HG02571 (cell line): ENCODE results near the gene HBG2.
"Not testable (repeated sequence)": the region's sequence is repeated elsewhere in the genome, so short reads cannot be mapped to it uniquely, and the experiment has no call there.

Source experiments
- ATAC-seq: cut with Tn5 transposase; IDR thresholded peaks from one replicate; pipeline ENCODE4 v1.9.1; 2021; ENCODE audit warnings: mild to moderate bottlenecking, moderate library complexity; ENCODE audit not compliant: unreplicated experiment

HBG2 gene

DNA sequence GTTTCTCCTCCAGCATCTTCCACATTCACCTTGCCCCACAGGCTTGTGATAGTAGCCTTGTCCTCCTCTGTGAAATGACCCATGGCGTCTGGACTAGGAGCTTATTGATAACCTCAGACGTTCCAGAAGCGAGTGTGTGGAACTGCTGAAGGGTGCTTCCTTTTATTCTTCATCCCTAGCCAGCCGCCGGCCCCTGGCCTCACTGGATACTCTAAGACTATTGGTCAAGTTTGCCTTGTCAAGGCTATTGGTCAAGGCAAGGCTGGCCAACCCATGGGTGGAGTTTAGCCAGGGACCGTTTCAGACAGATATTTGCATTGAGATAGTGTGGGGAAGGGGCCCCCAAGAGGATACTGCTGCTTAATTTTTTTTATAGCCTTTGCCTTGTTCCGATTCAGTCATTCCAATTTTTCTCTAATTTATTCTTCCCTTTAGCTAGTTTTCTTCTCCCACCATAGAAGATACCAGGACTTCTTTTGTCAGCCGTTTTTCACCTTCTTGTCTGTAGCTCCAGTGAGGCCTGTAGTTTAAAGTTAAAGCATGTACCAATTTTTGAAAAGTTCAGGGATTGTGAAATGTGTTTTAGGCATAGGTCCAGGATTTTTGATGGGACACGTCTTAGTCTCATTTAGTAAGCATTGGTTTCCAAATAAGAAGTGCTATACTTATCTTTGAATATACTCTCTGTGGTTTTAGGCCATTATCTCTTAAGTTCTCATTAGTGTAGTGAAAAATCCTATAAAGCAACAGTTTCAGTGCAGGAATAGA is at the start of gene HBG2:
Gene HBG2, minus strand, starts transcription at position 136 of the 768 bp plus-strand sequence. Its CDS starts 53 bp downstream, at position 83.
- not testable (repeated sequence) for ATAC-seq

DNA sequence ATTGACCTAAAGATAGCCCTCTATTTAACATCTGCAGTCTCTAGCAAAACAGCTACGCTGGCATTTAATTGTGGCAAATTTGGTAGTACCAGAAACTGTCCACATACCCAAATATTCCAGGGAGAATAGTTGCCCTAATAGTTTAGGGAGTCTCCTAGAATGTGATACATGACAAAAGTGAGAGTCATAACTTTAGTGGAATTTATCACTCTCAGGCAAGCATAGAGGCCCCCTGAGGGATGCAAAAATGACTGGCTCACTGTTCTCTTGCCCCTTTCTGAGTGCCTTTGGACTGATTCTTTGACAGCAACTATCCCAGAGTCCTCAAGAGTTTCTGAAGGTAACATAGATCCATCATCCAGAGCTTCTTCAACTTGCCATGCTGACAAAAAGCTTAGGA is 49.5 kb upstream of the HBG2 start:
- no peak for ATAC-seq

DNA sequence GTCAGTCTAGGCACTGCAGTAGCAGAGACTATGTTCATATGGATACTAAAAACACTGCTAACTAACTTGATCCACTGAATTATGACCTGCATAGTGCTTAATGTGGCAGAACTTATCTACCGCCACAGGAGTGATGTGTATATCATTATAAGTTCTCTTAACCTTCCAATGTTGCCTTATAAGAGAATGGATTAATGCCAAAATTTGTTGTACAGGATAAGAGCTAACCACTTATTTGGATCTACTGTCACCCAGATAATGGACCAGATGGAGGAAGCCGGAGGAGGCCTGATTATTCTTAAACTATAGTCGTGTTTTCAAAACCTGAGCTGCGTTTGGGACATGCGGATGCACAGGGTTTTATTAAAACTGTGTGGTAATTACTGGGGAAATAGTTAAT is 49.0 kb upstream of the HBG2 start:
- no peak for ATAC-seq

DNA sequence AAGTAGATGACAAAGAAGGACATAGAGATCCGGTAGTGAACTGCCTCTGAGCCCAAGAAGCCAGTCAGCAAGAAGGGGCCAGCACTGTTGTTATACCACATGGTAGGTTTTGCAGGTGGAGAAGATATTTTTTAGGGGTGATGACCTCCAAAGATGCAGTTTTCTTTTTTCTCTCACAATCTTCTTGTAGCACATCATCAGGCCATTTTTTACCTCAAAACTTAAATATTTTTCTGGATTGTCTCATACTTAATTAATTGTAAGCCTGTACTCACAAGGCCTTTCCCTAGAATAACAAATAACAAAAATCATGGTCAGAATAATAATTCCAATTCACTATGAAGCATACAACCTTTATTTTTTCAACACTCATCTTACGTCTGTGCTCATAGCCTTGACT is 47.3 kb upstream of the HBG2 start, which contains the start of gene OR51B4:
Gene OR51B4, minus strand, starts transcription at position 101 of the 400 bp plus-strand sequence. Its CDS starts 0 bp downstream, at position 101.
- no peak for ATAC-seq

DNA sequence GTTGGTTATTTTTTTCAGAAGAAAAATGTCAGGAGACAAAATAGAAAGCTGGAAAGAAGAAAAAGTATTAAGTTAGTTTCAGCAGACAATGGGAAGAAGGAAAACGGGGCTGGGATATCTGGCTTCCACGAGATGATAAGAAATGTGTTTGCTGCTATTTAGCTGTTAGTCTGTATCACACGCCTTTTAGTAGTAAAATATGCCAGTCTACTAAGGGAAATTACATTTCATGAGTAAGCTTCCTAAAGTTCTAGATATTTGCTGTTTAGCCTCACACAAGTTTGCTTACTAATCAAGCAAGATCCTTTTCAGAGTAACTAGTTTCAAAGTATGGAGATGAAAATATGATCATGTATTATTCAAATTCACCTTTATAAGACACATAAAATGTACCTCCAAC is 45.7 kb upstream of the HBG2 start:
- ATAC-seq: no peak

DNA sequence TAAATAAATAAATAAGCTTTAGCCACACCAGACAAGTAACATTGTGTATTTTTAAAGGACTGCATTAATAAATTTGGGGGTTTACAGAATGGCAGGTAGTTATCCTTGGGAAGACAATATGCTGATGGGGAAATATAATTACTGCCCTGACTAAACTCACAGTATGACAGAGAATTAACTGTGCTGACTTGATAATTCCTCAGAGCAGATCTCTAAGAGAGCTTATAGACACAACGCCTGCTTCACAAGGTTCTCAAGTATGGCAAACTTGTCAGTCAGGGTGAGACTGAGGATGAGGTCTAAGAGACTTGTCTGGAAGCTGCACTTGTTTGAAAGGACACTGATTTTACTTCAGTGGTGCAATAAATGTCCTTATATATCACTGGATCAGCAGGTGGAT is 43.9 kb upstream of the HBG2 start:
- no peak for ATAC-seq

DNA sequence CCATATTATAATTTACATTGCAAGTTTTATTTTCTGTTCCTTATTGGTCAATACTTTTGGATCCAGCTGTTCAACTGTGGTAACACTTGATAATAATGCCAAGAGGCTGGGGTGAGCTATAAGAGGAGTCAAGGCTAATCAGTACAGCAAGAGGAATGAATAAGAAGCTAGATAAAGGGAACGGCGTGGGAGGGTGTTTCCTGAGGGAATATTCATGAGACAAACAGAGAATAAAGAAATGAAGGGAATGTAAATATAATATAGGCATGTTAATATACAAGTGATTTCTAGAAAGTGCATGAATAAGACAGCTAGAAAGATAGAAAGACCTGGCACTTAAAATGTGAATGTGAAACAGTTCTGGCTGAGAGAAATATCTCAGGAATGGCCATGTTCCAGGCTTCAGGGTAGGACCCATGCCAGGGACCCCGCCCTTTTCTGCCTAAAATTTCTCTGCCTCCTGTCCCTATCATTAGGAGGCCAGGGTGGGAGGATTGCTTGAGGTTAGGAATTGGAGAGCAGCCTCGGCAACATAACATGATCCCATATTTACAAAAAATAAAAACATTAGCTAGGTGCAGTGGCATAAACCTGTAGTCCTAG is 43.2 kb upstream of the HBG2 start:
- no peak for ATAC-seq

DNA sequence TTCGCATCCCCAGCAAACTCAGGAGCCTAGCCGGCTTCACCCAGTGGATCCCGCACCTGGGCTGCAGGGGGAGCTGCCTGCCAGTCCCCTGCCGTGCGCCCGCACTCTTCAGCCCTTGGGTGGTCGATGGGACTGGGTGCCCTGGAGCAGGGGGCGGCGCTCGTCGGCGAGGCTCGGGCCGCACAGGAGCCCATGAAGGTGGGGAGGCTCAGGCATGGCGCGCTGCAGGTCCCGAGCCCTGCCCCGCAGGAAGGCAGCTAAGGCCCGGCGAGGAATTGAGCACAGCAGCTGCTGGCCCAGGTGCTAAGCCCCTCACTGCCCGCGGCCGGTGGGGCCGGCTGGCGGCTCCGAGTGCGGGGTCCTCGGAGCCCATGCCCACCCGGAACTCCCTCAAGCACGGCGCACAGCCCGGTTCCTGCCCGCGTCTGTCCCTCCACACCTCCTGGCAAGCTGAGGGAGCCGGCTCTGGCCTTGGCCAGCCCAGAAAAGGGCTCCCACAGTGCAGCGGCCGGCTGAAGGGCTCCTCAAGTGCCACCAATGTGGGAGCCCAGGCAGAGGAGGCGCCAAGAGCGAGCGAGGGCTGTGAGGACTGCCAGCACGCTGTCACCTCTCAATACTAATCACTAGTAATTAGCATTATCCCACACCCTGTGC is 39.9 kb upstream of the HBG2 start:
- ATAC-seq: not testable (repeated sequence)

DNA sequence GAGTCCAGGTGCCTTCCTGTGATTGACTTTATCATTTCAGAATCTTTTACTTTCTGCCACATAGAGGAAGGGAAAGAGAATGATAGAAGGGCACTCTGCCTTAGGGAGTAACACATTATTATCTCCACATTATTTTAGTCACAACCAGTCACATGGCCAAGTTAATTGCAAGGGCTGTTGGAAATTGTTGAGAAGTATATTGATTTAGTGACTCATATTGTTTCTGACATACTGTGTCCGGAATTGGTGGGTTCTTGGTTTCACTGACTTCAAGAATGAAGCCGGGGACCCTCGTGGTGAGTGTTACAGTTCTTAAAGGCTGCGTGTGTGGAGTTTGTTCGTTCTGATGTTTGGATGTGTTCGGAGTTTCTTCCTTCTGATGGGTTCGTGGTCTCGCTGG is 38.4 kb upstream of the HBG2 start:
- ATAC-seq: no peak

DNA sequence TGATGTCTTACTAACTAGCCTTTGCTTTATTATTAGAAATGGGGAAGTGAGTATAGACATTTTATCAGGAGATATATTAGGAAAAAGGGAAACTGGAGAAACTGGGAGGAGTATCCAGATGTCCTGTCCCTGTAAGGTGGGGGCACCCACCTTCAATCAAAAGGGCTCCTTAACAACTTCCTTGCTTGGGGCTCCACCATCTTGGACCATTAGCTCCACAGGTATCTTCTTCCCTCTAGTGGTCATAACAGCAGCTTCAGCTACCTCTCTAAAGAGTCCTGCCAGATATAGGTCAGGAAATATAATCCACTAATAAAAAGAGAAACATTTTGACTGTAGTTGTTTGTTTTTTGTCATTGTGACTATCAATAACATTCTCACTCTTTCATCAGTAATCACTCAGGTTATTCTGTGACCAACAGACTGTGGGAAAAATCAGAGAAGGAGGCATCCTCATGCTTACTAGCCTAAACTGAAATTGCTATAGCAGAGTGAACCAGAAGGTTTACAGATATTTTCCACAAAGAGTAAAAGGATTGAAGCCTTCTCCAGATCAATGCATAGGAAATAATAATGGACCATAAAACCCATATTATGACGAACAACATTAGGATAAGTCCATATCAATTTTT is 36.7 kb upstream of the HBG2 start:
- ATAC-seq: peak; percentile 96

DNA sequence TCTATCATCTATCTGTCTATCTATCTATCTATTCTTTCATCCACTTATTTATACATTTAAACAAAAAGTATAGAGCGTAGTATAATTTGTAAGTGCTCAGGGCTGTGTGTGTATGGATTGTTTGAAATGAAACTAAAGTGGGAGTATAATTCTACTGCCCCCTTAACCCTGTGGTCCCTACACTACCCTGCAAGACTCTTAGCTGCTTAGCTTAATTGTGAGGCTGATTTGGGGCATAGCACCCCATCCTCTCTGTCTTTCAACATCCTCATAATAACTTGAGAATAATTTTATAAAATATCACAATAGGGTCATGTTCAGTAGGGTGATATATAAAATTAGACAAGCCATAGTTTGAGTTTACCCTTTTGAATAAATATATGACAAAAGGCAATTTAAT is 35.5 kb upstream of the HBG2 start:
- ATAC-seq: no peak

DNA sequence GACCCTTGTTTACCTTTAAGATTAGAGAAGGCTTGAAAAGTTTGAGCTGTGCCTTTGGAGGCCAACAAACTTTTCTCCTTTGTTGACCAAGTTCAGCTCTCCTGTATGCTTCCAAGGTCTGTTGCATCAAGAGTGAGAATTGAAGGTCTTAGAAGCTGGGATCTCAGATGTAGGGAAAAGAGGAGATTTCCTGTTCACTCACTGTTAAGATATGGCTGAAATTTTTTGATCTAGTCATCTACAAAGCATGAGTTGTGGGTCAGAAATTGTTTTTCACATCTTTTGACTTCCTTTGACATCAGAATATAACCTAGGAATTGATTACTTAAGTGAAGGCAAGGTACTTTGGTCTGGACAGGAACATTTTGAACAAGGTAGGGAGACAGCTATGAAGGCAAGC is 35.1 kb upstream of the HBG2 start:
- no peak for ATAC-seq

DNA sequence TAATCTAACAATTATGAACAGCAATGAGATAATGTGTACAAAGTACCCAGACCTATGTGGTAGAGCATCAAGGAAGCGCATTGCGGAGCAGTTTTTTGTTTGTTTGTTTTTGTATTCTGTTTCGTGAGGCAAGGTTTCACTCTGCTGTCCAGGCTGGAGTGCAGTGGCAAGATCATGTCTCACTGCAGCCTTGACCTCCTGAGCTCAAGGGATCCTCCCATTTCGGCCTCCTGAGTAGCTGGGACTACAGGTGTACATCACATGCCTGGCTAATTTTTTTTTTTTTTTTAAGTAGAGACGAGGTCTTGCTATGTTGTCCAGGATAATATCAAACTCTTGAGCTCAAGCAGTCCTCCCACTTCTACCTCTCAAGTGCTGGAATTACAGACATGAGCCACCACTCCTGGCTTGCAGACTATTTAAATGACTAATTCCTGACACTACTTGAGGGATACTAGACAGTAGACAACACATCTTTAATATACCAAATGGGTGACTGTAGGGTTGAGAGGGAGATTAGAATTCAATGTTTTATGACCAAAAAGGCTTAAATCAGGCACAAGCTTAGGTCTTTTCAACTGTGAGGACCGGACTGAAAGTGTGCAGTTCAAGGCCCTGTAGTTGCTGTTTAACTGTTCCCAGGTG is 34.4 kb upstream of the HBG2 start:
- ATAC-seq: no peak

DNA sequence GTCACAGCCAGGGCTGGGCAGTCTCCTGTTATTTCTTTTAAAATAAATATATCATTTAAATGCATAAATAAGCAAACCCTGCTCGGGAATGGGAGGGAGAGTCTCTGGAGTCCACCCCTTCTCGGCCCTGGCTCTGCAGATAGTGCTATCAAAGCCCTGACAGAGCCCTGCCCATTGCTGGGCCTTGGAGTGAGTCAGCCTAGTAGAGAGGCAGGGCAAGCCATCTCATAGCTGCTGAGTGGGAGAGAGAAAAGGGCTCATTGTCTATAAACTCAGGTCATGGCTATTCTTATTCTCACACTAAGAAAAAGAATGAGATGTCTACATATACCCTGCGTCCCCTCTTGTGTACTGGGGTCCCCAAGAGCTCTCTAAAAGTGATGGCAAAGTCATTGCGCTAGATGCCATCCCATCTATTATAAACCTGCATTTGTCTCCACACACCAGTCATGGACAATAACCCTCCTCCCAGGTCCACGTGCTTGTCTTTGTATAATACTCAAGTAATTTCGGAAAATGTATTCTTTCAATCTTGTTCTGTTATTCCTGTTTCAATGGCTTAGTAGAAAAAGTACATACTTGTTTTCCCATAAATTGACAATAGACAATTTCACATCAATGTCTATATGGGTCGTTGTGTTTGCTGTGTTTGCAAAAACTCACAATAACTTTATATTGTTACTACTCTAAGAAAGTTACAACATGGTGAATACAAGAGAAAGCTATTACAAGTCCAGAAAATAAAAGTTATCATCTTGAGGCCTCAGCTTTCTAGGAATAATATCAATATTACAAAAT is 33.7 kb upstream of the HBG2 start:
- no peak for ATAC-seq

DNA sequence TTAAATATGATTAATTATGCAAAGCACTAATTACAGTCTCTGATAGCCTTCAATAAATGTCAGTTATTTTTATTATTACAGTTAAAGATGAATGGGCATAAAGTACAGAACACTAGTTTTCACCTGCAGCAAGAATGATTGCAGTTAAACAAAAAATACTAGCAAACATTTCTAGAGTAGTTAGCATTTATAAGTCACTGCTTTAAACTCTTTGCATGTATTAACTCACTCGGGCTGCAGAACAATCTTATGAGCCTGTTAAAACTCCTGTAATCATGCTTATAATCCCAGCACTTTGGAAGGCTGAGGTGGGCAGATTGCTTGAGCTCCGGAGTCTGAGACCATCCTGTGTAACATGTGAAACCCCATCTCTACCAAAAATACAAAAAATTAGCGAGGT is 32.3 kb upstream of the HBG2 start:
- ATAC-seq: no peak

DNA sequence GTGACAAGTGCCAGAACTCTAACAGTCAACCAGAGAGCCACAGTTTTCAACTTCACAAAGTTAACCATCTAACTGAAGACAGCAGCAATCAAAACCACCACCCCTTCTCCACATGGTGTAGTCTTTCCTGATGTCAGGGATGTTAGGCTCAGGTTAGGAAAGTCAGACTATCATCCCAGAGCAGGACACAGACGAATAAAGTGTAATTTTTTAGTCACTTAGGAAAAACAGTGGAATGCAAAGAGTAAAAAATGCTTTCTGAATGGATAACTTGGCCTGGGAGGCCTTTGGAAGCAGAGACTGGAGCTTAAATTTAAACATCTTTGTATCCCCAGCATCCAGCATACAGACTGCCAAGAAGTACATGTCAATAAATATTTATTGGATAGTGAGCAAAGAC is 31.8 kb upstream of the HBG2 start:
- ATAC-seq: no peak

DNA sequence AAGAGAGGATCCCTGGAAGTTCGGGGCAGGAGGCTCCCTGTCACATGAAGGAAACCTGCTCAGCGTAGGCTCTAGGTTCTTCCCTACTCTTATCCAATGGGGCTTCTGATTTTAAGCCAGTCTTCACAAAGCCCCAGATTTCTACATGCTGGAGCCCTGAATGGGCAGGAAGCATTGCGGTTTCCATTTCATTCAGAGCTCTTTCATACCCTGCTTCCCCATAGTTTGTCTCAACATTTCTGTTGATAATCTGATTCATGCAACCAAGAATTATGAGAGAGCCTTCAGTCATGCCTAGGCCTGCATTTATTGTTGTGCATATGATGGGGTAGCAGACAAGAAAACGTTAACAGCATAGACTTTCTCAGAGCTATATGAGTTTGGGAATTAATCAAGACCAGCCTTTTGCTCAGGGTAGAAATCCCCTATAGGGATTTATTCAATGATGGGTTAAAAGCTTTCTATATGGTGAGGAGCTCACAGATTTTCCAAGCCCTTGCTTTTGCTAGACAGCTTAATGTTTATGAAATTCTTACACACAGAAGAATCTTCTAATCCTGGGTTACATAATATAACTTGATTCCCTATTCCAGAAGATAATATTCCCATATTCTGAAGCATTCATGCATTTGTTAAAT is 31.2 kb upstream of the HBG2 start:
- no peak for ATAC-seq

DNA sequence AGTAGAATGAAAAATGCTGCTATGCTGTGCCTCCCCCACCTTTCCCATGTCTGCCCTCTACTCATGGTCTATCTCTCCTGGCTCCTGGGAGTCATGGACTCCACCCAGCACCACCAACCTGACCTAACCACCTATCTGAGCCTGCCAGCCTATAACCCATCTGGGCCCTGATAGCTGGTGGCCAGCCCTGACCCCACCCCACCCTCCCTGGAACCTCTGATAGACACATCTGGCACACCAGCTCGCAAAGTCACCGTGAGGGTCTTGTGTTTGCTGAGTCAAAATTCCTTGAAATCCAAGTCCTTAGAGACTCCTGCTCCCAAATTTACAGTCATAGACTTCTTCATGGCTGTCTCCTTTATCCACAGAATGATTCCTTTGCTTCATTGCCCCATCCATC is 30.1 kb upstream of the HBG2 start:
- no peak for ATAC-seq

DNA sequence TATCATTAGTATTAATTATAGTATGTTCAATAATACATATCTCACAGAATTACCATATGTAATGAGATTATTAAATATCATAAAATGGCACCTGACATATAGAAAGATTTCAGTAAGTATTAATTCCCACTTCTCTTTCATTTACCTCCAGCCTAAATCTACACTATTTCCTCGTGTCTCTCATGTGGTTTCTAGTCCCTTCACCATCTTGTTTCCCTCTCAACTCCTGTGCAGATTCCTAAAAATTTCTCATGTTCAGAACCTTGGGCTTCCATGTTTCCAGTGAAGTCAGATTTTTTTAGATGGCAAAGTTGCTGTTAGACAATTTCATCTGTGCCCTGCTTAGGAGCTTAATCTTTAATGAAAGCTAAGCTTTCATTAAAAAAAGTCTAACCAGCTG is 29.3 kb upstream of the HBG2 start:
- ATAC-seq: no peak

DNA sequence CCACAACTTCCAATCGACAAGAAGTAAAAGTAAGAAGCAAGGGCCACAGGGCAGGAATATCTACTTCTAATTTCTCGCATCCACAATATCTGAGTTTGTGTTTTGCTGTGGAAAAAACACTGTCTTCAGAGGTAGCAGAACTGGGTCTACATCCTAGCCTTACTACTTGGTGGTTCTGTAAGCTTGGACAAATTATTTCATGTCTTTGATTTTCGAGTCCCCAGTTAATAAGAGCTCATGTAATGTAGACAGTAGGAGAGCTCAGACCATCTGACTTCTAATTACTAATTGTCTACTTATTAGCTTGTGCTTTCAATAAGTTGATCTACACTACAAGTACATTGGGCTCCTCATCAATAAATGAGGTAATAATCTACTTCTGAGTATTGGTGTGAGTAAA is 28.5 kb upstream of the HBG2 start:
- no peak for ATAC-seq
